Lower leg skin (tissue), 4 donors: ENCODE data around the gene STAT5B. TPM values are rescaled to one million over a fixed set of nuclear protein-coding genes. Genes with fewer than 3 reads are reported as not detected.

Experiments used
- DNase-seq, 2 donors: peaks; one replicate each; pipeline ENCODE4 v3.0.0-alpha.2; 2019; ENCODE audit warnings: low spot score in 2 of 2
- H3K4me3 ChIP-seq: fragments of 200-600 bp; sonication (generic); 2 replicates; pipeline ENCODE4 v1.5.1; 2017; ENCODE audit warnings: mild to moderate bottlenecking, low read depth; ENCODE audit not compliant: poor library complexity, severe bottlenecking
- POLR2A ChIP-seq, 2 donors: fragments of 450-650 bp; IDR thresholded peaks; one replicate each; pipeline ENCODE4 v1.6.1; 2016 to 2017; ENCODE audit warnings: antibody characterized with exemption in 2 of 2, mild to moderate bottlenecking in 1 of 2, moderate library complexity in 1 of 2
- WGBS, 2 donors: methylation state at CpG; one replicate each; pipeline ENCODE4 v1.1.5; 2018; 5-methylcytosine and 5-hydroxymethylcytosine counted together
- intact Hi-C: fragments of 100-400 bp; cut with DNase I; formaldehyde crosslinking; loops from one replicate; pipeline ENCODE4 v1.15.0; 2023; ENCODE audit warnings: low total_unique reads
- total RNA-seq, 4 donors: library from RNA; depleted of rRNA; stranded (reverse); fragments of >200 nt; gene quantifications; one replicate each; pipeline ENCODE4 v1.1.0, GENCODE V29; 2016
- TF ChIP-seq, protein P1 (sequence below), 3 donors: fragments of 450-650 bp; IDR thresholded peaks; one replicate each; pipeline ENCODE4 v1.5.1; 2016; ENCODE audit warnings: antibody characterized with exemption in 3 of 3, mild to moderate bottlenecking in 3 of 3, moderate library complexity in 2 of 3

Gene STAT5B
- total RNA-seq, 4 donors from 2014 or later = 40.2 to 72.4 (median 50.5) TPM

DNA sequence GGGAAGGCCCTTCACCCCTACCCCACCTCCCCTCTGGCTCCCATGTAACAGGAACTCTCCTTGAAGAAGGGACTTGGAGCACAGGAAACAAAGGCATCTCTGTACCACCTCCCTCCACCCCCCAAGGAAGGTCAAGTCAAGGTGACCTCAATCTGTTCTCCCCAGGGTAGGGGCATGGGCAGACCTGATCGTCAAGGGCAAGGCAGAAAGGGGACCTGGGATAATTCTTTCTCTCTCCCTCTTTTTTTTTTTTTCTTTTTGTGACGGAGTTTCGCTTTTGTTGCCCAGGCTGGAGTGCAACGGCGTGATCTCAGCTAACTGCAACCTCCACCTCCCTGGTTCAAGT lies 7.8 kb upstream of the STAT5B start:
- H3K4me3 ChIP-seq = no peak overlapping the region
- intact Hi-C loops = no loop called here
- WGBS, 2 donors = 85 to 90% methylated on average over 5 of the region's 5 CpGs
- TF ChIP-seq, protein P1, sequence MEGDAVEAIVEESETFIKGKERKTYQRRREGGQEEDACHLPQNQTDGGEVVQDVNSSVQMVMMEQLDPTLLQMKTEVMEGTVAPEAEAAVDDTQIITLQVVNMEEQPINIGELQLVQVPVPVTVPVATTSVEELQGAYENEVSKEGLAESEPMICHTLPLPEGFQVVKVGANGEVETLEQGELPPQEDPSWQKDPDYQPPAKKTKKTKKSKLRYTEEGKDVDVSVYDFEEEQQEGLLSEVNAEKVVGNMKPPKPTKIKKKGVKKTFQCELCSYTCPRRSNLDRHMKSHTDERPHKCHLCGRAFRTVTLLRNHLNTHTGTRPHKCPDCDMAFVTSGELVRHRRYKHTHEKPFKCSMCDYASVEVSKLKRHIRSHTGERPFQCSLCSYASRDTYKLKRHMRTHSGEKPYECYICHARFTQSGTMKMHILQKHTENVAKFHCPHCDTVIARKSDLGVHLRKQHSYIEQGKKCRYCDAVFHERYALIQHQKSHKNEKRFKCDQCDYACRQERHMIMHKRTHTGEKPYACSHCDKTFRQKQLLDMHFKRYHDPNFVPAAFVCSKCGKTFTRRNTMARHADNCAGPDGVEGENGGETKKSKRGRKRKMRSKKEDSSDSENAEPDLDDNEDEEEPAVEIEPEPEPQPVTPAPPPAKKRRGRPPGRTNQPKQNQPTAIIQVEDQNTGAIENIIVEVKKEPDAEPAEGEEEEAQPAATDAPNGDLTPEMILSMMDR (IDR thresholded peaks at IDR 0.05) = no peak
- no peak for TF ChIP-seq POLR2A (IDR thresholded peaks at IDR 0.05)
- no peak for DNase-seq

DNA sequence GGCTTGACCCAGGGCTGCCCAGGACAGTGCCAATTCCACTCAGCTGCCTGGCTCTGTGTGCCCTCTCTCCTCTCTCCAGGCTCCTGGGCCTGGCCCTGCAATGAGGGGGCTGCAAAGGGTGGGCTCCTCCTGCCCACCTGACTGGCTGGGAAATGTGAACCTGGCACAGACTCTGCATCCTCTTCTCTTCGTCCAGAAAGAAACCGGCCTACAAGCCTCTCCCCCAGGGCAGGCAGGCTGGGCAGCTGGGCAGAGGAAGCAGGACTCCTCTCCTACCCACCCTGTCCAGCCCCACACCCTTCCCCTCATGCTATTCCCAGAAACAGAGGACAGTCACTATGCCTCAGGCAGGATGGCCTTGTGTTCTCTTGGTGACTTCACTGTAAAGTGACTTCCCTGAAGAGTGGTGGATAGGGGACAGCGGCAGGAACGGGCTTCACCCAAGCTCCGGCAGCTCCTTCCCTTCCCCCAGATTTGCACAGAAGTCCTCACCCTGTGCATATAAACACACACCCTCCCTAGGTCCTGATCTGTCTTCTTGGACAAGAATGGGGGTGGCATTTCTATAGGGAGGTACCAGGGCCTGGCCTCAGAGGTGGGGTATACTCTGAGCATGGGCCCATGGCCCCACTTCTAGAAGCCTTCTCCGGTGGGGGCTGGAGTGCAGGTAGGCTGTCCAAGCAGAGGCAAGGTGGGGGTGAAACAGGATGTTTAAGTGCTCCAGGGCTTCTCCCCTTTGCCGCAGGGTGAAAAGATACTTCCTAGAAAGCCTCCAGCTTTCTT lies 7.2 kb upstream of the STAT5B start:
- H3K4me3 ChIP-seq = no peak overlapping the region
- intact Hi-C loops = no loop called here
- 71 to 83% methylated on average over 6 to 7 of the region's 7 CpGs for WGBS, 2 donors
- DNase-seq = peak in 1 of 2 donors; percentile 81
- TF ChIP-seq, protein P1 (IDR thresholded peaks at IDR 0.05) = no peak
- TF ChIP-seq POLR2A (IDR thresholded peaks at IDR 0.05) = no peak

DNA sequence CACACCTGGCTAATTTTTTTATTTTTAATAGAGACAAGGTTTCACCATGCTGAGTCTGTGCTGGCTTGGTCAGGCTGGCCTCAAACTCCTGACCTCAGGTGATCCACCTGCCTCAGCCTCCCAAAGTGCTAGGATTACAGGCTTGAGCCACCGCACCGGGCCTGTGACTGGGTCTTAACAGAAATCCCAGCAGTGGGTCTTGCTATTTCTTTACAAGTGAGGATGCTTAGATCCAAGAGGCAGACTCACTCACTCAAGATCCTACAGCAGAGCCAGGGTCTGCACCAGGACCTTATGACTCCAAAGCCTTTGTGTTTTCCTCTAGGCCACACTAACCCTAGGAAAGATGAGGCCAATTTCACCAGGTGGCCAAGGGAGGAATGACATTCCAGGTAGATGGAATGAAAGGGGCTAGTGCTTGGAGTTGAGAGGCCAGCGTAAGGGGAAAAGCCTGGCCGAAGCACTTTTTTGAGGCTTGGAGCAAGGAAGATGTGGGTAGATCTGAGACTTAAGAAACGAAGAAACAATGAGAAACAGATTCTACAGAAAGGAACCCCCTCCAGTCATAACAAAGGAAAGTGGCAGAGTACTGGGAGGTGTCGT lies 6.4 kb upstream of the STAT5B start:
- intact Hi-C loops = no loop called here
- H3K4me3 ChIP-seq = no peak overlapping the region
- WGBS, 2 donors = 85 to 89% methylated on average over 6 of the region's 6 CpGs
- DNase-seq = peak in 1 of 2 donors; percentile 54
- no peak for TF ChIP-seq POLR2A (IDR thresholded peaks at IDR 0.05)
- TF ChIP-seq, protein P1 (IDR thresholded peaks at IDR 0.05) = no peak

DNA sequence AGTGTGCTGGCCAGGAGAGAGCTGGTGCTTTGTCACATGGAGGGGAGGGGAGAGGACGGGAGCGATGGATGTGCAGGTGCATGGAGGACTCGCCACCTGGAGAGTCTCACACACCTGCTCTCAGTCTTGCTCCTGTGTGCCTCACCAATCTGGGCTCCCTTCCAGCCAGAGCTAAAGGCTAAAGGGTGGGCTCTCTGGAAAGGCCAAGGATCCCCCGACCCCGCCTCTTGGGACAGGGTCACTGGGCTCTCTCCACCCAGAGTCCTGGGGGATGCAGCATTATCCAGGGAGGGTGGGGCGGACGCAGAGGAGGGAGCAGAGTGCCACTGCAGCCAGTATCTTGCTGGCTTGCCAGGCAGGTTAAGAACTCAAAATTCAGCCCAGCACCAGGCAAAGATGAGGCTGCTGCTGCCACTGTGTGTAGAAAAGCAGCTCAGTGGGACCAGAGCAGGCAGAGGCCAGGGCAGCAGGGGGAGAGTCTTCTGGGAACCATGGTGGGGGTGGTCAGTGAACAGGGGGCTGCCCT lies 5.4 kb upstream of the STAT5B start:
- WGBS, 2 donors = 77 to 86% methylated on average over 7 of the region's 7 CpGs
- peak in 1 of 2 donors; percentile 81 for DNase-seq
- TF ChIP-seq, protein P1 (IDR thresholded peaks at IDR 0.05) = no peak
- TF ChIP-seq POLR2A (IDR thresholded peaks at IDR 0.05) = no peak
- intact Hi-C loops = no loop called here
- no peak overlapping the region for H3K4me3 ChIP-seq

DNA sequence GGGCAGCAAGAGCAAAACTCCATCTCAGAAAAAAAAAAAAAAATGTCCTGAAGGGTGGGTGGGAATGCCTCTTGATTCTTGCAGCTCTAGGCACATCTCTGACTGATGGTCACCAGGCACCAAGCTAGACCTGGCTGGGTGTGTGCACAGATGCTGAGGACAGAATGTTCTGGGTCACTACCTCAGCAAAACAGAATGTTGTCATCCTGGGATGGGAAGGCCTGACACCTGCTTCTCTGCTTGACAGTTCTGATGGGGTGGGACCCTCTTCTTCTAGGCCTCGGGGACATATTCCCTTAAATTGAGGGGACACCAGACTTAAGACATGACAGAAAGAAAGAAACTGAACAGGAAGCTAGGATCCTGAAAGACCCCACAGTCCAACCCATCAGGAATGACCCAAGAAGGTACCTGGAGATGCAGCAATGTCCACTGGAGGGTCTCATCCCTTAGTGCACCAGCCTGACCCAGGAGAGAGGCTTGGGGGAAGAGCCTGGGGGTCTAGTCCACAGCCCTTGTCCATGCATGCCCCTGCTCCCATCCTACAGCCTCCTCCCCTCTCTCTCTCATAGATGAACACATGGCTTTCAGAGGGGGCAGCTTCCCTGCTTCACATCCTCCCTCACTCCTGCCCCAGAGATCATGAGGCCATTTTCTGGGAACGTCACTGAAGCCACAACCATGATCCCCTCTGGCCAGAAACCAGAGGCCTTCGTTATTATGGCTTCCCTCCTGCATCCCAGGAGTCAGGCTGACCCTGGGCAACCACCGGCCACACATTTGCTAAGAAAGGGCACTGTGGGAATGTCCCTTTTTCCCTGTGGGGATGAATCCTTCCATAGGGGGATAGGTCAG lies 3.8 kb upstream of the STAT5B start:
- WGBS, 2 donors = 87 to 93% methylated on average over 4 of the region's 4 CpGs
- intact Hi-C loops = no loop called here
- no peak for TF ChIP-seq POLR2A (IDR thresholded peaks at IDR 0.05)
- TF ChIP-seq, protein P1 (IDR thresholded peaks at IDR 0.05) = no peak
- H3K4me3 ChIP-seq = no peak overlapping the region
- peak in 1 of 2 donors; percentile 70 for DNase-seq
